C1 segment of cervical spinal cord (tissue), 14 donors: ENCODE measurements around the gene EPHB3.
"Not testable (repeated sequence)": the region's sequence is repeated elsewhere in the genome, so short reads cannot be mapped to it uniquely, and the experiment has no call there.

Experiments
- DNase-seq, 14 donors: peaks; one replicate each; lab custom pipeline; 2025; lab: John Stamatoyannopoulos, UW

The EPHB3 gene

GRCh38 chr3:184597829-184598573, 36.4 kb downstream of the EPHB3 start:
- DNase-seq = peak in 4 of 14 donors; percentile 5 to 26 (median 19)

GRCh38 chr3:184598574-184598927, 37.0 kb downstream of the EPHB3 start:
- DNase-seq = no peak

- no peak for DNase-seq
These were observed 37.6 kb downstream of the EPHB3 start for GRCh38 chr3:184599143-184599542.

- DNase-seq = no peak
These were observed 39.2 kb downstream of the EPHB3 start for GRCh38 chr3:184600685-184601377.

- no peak for DNase-seq
These were observed 40.2 kb downstream of the EPHB3 start for GRCh38 chr3:184601576-184602371.

GRCh38 chr3:184602372-184603150, 41.0 kb downstream of the EPHB3 start:
- no peak for DNase-seq

- DNase-seq = no peak
These were observed 41.8 kb downstream of the EPHB3 start for GRCh38 chr3:184603151-184604030.

- DNase-seq = peak in 2 of 14 donors; percentile 10 to 23
These were observed 42.5 kb downstream of the EPHB3 start for GRCh38 chr3:184604039-184604601.

- DNase-seq = no peak
These were observed 43.2 kb downstream of the EPHB3 start for GRCh38 chr3:184604615-184605290.

- no peak for DNase-seq
These were observed 46.6 kb downstream of the EPHB3 start for GRCh38 chr3:184608209-184608608.

- no peak for DNase-seq
These were observed 48.1 kb downstream of the EPHB3 start for GRCh38 chr3:184609476-184610244.

- no peak for DNase-seq
These were observed 48.8 kb downstream of the EPHB3 start for GRCh38 chr3:184610245-184610871.

- DNase-seq = no peak
These were observed 50.2 kb downstream of the EPHB3 start for GRCh38 chr3:184611607-184612281.

GRCh38 chr3:184615396-184615795, 53.8 kb downstream of the EPHB3 start:
- no peak for DNase-seq

- no peak for DNase-seq
These were observed 54.9 kb downstream of the EPHB3 start for GRCh38 chr3:184616436-184616835.

GRCh38 chr3:184617306-184617705, 55.7 kb downstream of the EPHB3 start:
- not testable (repeated sequence) for DNase-seq

GRCh38 chr3:184618811-184619210, 57.2 kb downstream of the EPHB3 start:
- DNase-seq = no peak

GRCh38 chr3:184619369-184619768, 57.8 kb downstream of the EPHB3 start:
- DNase-seq = no peak
